Omental fat pad (tissue), 4 donors: ENCODE data around the gene ZNF414. TPM values are rescaled to one million over a fixed set of nuclear protein-coding genes. Genes with fewer than 3 reads are reported as not detected.

Experiments
- ATAC-seq: fragments of 150-250 bp; one replicate; pipeline ENCODE4 v1.9.1; 2016; ENCODE audit warnings: mild to moderate bottlenecking, moderate library complexity; ENCODE audit not compliant: low FRiP score
- DNase-seq: peaks from one replicate; pipeline ENCODE4 v3.0.0-alpha.2; 2019; ENCODE audit warnings: low spot score
- total RNA-seq, 4 donors: library from RNA; depleted of rRNA; stranded (reverse); fragments of >200 nt; gene quantifications; one replicate each; pipeline ENCODE4 v1.1.0, GENCODE V29; 2016
- TF ChIP-seq, protein P1 (sequence below), 3 donors: fragments of 450-650 bp; IDR thresholded peaks; one replicate each; pipeline ENCODE4 v1.5.1; 2016 to 2017; ENCODE audit warnings: antibody characterized with exemption in 3 of 3, mild to moderate bottlenecking in 3 of 3, moderate library complexity in 2 of 3

ZNF414 gene
- total RNA-seq, 4 donors from 2014 or later = 4.6 to 7.8 (median 7.4) TPM

DNA sequence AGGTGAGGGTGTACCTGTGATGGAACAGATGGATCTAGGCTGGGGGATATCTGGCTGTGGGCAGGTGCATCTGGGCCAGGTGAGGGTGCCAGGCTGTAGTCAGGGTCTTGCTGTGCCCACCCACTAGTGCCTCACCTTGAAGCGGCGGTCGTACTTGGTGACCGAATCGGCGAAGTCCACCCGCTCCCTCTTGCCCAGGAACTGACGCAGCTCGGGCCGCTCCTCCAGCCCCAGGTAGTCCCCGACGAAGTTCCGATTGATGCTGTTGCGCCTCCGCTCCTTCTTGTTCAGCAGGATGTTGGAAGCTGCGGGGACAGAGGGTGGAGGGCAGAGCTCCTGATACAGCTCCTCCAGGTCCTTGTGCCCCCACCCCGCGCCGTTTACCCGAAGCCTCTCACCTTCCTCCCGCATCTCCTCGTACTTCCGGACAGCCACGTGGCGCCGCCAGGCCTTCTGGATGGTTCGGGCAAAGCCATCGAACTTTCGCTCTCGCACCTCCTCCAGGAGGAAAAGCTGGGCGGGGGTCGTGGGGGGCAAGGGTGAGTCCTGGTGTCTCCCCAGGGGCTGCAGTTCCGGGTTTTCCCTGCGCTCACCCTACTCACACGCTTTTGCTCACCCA is 16.2 kb upstream of the ZNF414 start:
- no peak for DNase-seq
- TF ChIP-seq, protein P1, sequence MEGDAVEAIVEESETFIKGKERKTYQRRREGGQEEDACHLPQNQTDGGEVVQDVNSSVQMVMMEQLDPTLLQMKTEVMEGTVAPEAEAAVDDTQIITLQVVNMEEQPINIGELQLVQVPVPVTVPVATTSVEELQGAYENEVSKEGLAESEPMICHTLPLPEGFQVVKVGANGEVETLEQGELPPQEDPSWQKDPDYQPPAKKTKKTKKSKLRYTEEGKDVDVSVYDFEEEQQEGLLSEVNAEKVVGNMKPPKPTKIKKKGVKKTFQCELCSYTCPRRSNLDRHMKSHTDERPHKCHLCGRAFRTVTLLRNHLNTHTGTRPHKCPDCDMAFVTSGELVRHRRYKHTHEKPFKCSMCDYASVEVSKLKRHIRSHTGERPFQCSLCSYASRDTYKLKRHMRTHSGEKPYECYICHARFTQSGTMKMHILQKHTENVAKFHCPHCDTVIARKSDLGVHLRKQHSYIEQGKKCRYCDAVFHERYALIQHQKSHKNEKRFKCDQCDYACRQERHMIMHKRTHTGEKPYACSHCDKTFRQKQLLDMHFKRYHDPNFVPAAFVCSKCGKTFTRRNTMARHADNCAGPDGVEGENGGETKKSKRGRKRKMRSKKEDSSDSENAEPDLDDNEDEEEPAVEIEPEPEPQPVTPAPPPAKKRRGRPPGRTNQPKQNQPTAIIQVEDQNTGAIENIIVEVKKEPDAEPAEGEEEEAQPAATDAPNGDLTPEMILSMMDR (IDR thresholded peaks at IDR 0.05) = no peak

DNA sequence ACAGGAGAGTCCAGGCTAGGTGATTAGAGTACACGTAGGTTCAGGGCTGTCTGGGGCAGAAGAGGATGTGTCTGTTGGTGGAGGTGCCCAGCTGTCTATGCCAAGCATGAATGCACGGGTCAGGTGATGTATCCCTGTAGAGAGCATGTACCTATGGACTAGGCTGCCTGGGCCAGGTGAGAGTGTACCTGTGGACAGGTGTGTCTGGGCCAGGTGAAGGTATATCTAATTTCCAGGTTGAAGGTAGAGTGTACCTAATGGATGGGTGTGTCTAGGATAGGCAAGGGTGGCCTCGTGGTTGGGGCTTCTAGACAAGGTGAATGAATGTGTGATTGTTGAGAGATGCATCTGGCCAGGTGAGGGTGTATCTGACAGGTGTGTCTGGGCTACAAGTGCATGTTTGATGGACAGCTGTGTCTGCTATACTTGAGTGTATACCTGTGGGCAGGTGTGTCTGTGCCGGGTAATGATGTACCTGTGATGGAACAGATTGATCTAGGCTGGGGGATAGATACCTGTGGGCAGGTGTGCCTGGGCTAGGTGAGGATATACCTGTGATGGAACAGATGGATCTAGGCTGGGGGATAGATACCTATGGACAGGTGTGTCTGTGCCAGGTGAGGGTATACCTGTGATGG is 15.5 kb upstream of the ZNF414 start:
- TF ChIP-seq, protein P1 (IDR thresholded peaks at IDR 0.05) = no peak
- DNase-seq (no peak), ATAC-seq (no peak)

More for the DNA sequence above, 16.2 kb upstream of the ZNF414 start:
- no peak for ATAC-seq

DNA sequence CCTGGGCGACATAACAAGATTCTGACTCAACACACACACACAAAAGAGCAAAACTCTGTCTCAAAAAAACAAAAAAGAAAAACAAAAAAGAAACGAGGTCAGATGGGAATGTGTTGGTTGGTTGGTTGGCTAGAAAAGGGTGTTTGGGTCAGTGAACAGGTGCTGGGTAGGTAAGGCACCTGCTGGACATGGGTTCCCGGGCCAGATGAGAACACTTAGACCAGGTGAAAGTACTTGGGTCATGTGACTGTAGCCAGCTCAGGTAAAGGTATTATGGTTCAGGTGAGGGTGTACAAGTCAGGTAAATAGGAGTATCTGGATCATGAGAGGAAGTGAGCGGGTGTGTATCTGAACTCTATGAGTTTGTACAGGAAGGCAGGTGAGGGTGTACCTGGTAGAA is 14.5 kb upstream of the ZNF414 start:
- DNase-seq (no peak), ATAC-seq (no peak)

DNA sequence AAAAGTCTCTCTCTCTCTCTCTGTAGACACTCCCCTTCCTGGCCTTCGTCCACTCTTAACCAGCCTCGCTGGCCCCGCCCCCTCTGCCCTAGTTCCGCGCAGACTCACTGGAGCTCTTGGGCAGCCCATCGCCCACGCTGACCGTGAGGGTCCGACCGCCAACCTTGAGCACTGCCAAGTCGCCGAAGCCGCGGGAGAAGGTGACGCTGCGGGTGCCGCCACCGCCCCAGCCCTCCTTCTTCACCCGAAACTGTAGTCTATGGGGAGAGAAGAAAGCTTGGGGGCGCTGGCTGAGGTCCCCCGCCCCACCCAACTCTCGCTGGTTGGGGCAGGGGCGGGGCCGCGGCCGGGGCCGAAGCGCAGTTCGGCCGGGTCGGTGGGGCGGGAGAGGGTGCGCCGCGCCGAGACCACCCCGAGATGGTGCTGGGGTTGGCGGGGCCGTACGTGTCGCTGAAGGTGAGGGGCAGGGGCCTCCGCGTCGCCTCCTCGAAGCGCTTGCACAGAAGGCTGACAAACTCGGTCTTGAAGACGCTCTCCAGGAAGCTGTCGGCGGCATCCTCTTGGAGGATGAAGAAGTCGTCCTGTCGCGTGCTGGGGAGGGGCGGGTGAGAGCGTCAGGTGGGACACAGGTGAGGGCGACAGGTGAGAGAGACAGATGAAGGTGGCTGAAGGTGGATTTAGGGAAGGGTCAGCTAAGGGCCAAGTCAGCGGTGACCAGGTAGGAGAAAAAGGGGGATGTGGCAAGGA is 12.6 kb upstream of the ZNF414 start:
- ATAC-seq = peak; percentile 84
- DNase-seq = peak; percentile 86
- TF ChIP-seq, protein P1 (IDR thresholded peaks at IDR 0.05) = no peak

More for the DNA sequence above, 14.5 kb upstream of the ZNF414 start:
- TF ChIP-seq, protein P1 (IDR thresholded peaks at IDR 0.05) = no peak

DNA sequence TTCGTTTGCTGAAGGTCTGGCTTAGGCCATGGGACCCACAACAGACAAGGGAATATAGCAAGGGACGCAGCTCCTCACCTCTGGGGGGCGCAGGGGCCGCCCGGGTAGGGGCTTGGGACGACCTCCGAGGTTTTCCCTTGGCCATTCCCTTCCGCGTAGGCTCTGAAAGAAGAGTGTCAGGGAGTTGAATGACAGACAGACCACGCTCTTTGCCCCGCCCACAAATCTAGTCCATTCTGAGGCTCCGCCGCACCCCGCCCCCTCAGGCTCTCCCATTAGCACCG is 11.4 kb upstream of the ZNF414 start:
- TF ChIP-seq, protein P1 (IDR thresholded peaks at IDR 0.05) = no peak
- no peak for ATAC-seq
- DNase-seq = no peak

DNA sequence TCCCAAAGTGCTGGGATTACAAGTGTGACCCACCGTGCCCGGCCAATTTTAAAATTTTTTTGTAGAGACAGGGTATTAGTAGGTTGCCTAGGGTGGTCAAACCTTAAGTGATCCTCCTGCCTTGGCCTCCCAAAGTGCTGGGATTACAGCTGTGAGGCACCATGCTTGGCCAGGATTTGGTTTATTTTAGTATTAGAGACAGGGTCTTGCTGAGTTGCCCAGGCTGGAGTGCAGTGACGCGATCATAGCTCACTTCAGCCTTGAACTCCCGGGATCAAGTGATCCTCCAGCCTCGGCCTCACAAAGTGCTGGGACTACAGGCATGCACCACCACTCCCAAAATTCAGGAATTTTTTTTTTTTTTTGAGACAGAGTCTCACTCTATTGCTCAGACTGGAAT is 5.4 kb upstream of the ZNF414 start:
- DNase-seq (no peak), ATAC-seq (no peak)
- TF ChIP-seq, protein P1 (IDR thresholded peaks at IDR 0.05) = no peak
